ENCODE measurements around the gene UROS. TPM values are rescaled to one million over a fixed set of nuclear protein-coding genes. Genes with fewer than 3 reads are reported as not detected.

The UROS gene
- total RNA-seq, 1 donor from 2014 or later: 38.1 TPM

GRCh38 chr10:125808047-125808446 is 15.0 kb downstream of the UROS start:
- no peak for TF ChIP-seq CTCF (IDR thresholded peaks at IDR 0.05)
- peaks cover 45 to 61% of the 10 kb centered on the region in 2 donors for H3K36me3 ChIP-seq
- no peak for DNase-seq (ENCODE audit: low spot score in 2 of 2)
- H3K4me1 ChIP-seq: no peaks in the 10 kb centered on the region
- intact Hi-C loops (cut with DNase I): no loop called here
- H3K27me3 ChIP-seq: no peaks in the 10 kb centered on the region
- no peaks in the 10 kb centered on the region for H3K9me3 ChIP-seq
- no peak overlapping the region for H3K4me3 ChIP-seq
- H3K27ac ChIP-seq: no peak overlapping the region

- Histone ChIP-seq H3K36me3 (peaks cover 40 to 59% of the 10 kb centered on the region in 2 donors), H3K27me3 (no peaks in the 10 kb centered on the region), H3K4me3 (no peak overlapping the region), H3K27ac (no peak overlapping the region), H3K4me1 (no peaks in the 10 kb centered on the region), H3K9me3 (no peaks in the 10 kb centered on the region)
- DNase-seq (ENCODE audit: low spot score in 2 of 2): no peak
- TF ChIP-seq CTCF (IDR thresholded peaks at IDR 0.05): no peak
- intact Hi-C loops (cut with DNase I): no loop called here
Measured at GRCh38 chr10:125802739-125803138, 20.3 kb downstream of the UROS start.

GRCh38 chr10:125802131-125802530 is 20.9 kb downstream of the UROS start:
- H3K36me3 ChIP-seq: peaks cover 35 to 58% of the 10 kb centered on the region in 2 donors
- TF ChIP-seq CTCF (IDR thresholded peaks at IDR 0.05): no peak
- H3K9me3 ChIP-seq: no peaks in the 10 kb centered on the region
- no peaks in the 10 kb centered on the region for H3K4me1 ChIP-seq
- DNase-seq (ENCODE audit: low spot score in 2 of 2): no peak
- intact Hi-C loops (cut with DNase I): no loop called here
- no peak overlapping the region for H3K4me3 ChIP-seq
- H3K27ac ChIP-seq: no peak overlapping the region
- H3K27me3 ChIP-seq: no peaks in the 10 kb centered on the region

GRCh38 chr10:125801574-125801973 is 21.5 kb downstream of the UROS start:
- no peaks in the 10 kb centered on the region for H3K27me3 ChIP-seq
- no peak overlapping the region for H3K27ac ChIP-seq
- intact Hi-C loops (cut with DNase I): no loop called here
- peaks cover 29 to 54% of the 10 kb centered on the region in 2 donors for H3K36me3 ChIP-seq
- no peaks in the 10 kb centered on the region for H3K9me3 ChIP-seq
- DNase-seq (ENCODE audit: low spot score in 2 of 2): no peak
- H3K4me3 ChIP-seq: no peak overlapping the region
- TF ChIP-seq CTCF (IDR thresholded peaks at IDR 0.05): no peak
- H3K4me1 ChIP-seq: no peaks in the 10 kb centered on the region

- H3K36me3 ChIP-seq: peaks cover 23 to 46% of the 10 kb centered on the region in 2 donors
- no peak for TF ChIP-seq CTCF (IDR thresholded peaks at IDR 0.05)
- intact Hi-C loops (cut with DNase I): no loop called here
Measured at GRCh38 chr10:125799451-125800182, 23.4 kb downstream of the UROS start.

More at GRCh38 chr10:125799451-125800182, 23.4 kb downstream of the UROS start:
- Histone ChIP-seq H3K27me3 (no peaks in the 10 kb centered on the region), H3K4me3 (no peak overlapping the region), H3K4me1 (no peaks in the 10 kb centered on the region), H3K27ac (no peak overlapping the region), H3K9me3 (no peaks in the 10 kb centered on the region)
- peak in 1 of 2 donors; percentile 27 for DNase-seq (ENCODE audit: low spot score in 2 of 2)
